Mesendoderm (in vitro differentiated cells): ENCODE results near the gene SLC40A1.

Experiments used
- DNase-seq: peaks from one replicate; pipeline ENCODE4 v3.0.0; 2013
- H2AK5ac ChIP-seq: 2 replicates; pipeline ENCODE4 v1.6.1; 2013; ENCODE audit warnings: low read length, inconsistent platforms
- H2BK120ac ChIP-seq: 2 replicates; pipeline ENCODE4 v1.6.1; 2013; ENCODE audit warnings: low read depth, mild to moderate bottlenecking, low read length, moderate library complexity, mixed read lengths
- H2BK15ac ChIP-seq: replicated peaks from 2 replicates; pipeline ENCODE4 v1.6.1; 2013; ENCODE audit warnings: low read depth, mild to moderate bottlenecking, moderate library complexity
- H2BK5ac ChIP-seq: 2 replicates; pipeline ENCODE4 v1.6.1; 2013; ENCODE audit warnings: low read length, inconsistent platforms
- H3K18ac ChIP-seq: 2 replicates; pipeline ENCODE4 v1.6.1; 2013; ENCODE audit warnings: mild to moderate bottlenecking, low read length, mixed read lengths
- H3K23ac ChIP-seq: one replicate; pipeline ENCODE4 v1.6.1; 2013; ENCODE audit warnings: low read length
- H3K27ac ChIP-seq: 2 replicates; pipeline ENCODE4 v1.5.1; 2013; ENCODE audit warnings: low read depth, mild to moderate bottlenecking, inconsistent platforms, low read length, moderate library complexity
- H3K27me3 ChIP-seq: 2 replicates; pipeline ENCODE4 v1.6.1; 2013; ENCODE audit warnings: low read length, control low read depth, mild to moderate bottlenecking, inconsistent platforms; ENCODE audit not compliant: insufficient read depth, poor library complexity
- H3K36me3 ChIP-seq: 2 replicates; pipeline ENCODE4 v1.6.1; 2013; ENCODE audit warnings: low read length, inconsistent platforms; ENCODE audit not compliant: control insufficient read depth, insufficient read depth
- H3K4ac ChIP-seq: one replicate; pipeline ENCODE4 v1.6.1; 2013; ENCODE audit warnings: low read depth, mild to moderate bottlenecking, low read length, moderate library complexity
- H3K4me1 ChIP-seq: 2 replicates; pipeline ENCODE4 v1.6.1; 2013; ENCODE audit warnings: low read depth, low read length, inconsistent platforms; ENCODE audit not compliant: control insufficient read depth
- H3K4me2 ChIP-seq: 2 replicates; pipeline ENCODE4 v1.6.1; 2013; ENCODE audit warnings: low read length
- H3K4me3 ChIP-seq: 2 replicates; pipeline ENCODE4 v1.5.1; 2013; ENCODE audit warnings: mild to moderate bottlenecking, low read length
- H3K56ac ChIP-seq: one replicate; pipeline ENCODE4 v1.6.1; 2013; ENCODE audit warnings: low read length
- H3K79me1 ChIP-seq: 2 replicates; pipeline ENCODE4 v1.6.1; 2013; ENCODE audit warnings: low read length, inconsistent platforms
- H3K79me2 ChIP-seq: 2 replicates; pipeline ENCODE4 v1.6.1; 2013; ENCODE audit warnings: mild to moderate bottlenecking, low read length; ENCODE audit not compliant: control insufficient read depth, insufficient read depth
- H3K9ac ChIP-seq: 2 replicates; pipeline ENCODE4 v1.6.1; 2013; ENCODE audit warnings: low read length, inconsistent platforms
- H4K5ac ChIP-seq: one replicate; pipeline ENCODE4 v1.6.1; 2013; ENCODE audit warnings: low read length
- H4K8ac ChIP-seq: one replicate; pipeline ENCODE4 v1.6.1; 2013; ENCODE audit warnings: low read depth, mild to moderate bottlenecking, control low read depth, low read length, moderate library complexity
- WGBS: extraction: QIAGEN DNeasy Blood & Tissue Kit; methylation state at CpG from one replicate; pipeline ENCODE4 v1.1.7; 2013; ENCODE audit warnings: low lambda C conversion rate, missing lambda C conversion rate; ENCODE audit not compliant: insufficient coverage; ENCODE audit errors: extremely low coverage; 5-methylcytosine and 5-hydroxymethylcytosine counted together

Gene SLC40A1

DNA sequence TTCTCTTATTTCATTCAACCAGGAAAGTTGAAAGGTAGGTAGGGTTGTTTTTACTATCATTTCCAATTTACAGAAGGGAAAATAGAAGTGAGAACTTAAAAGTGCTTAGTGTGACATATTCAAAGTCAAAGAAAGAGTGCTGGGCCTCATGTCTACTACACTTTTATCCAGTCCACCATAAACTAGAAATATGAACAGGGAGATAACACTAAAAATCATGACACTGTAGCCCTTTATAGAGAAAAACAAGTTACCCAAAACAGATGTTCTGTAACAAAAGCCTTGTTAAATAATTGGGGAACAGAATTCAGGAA is 20.4 kb downstream of the SLC40A1 start:
- Histone ChIP-seq H3K27ac (no peak overlapping the region), H4K5ac (no peak overlapping the region), H2BK120ac (no peak overlapping the region), H3K4me1 (no peaks in the 10 kb centered on the region), H3K9ac (no peak overlapping the region), H4K8ac (no peak overlapping the region), H3K4me3 (no peak overlapping the region), H3K27me3 (no peaks in the 10 kb centered on the region), H3K36me3 (no peaks in the 10 kb centered on the region), H3K56ac (no peak overlapping the region), H3K4ac (no peak overlapping the region), H3K23ac (no peak overlapping the region), H2AK5ac (no peak overlapping the region), H2BK5ac (no peak overlapping the region), H3K4me2 (no peak overlapping the region), H2BK15ac (no peak overlapping the region), H3K18ac (no peak overlapping the region), H3K79me2 (no peaks in the 10 kb centered on the region), H3K79me1 (no peaks in the 10 kb centered on the region)
- no peak for DNase-seq

DNA sequence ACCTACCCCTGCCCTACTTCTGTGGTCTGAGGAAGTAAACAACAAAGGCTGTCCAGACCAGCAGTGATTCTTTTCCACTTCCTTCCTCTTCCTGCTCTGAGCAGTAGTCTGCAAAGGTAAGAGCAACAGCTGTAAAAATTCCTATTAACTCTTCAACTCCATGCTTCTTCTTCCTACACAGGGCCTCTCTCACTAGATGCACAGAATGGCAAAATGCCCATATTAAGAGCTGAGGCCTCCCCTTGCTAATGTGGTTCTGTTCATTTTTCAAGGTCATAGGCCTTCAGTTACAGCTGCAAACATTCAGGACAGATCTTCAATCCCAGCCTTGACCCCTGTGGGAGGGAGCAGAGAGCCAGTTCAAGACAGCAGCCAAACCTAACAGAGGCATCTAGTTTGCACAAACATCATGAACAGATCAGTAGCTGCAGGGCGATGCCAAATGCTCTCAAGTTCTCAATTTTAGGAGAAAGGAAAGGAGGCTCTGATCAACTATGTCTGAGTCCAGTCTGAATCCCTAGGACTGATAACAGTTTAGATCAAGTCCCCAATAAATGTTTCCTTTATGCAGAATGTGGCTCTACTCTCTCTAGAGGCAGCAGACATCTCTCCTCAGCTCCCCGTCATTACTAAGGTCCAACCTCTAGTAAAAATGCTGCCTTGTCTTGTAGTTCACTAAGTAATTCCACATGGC is 20.9 kb downstream of the SLC40A1 start:
- Histone ChIP-seq H2BK120ac (no peak overlapping the region), H3K4me3 (no peak overlapping the region), H3K27ac (no peak overlapping the region)

DNA sequence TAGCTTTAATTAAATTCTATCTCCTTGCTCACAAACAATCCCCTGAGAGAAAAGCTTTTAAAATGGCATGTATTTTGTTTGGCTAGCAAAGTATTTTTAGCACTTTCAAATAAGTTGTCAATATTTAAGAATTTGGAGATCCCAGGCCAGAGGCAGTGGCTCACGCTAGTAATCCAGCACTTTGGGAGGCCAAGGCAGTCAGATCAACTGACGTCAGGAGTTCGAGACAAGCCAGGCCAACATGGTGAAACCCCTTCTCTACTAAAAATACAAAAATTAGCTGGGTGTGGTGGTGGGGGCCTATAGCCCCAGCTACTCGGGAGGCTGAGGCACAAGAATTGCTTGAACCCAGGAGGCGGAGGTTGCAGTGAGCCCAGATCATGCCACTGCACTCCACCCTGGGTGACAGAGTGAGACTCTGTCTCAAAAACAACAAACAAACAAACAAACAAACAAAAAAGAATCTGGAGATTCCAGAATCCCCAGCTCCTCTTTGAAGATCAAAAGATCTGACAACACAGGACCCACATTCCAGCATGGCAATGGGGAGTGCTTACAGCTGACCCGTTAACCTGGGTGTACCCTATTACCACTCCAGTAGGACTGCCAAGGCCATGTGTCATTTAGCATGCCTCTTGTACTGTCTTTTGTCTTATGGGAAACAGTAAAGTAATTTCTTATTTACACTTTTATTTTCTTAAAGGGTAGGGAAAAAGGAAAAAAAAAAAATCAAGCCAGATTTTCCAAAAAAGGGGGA is 21.9 kb downstream of the SLC40A1 start:
- Histone ChIP-seq H3K4me3 (no peak overlapping the region), H3K79me2 (no peaks in the 10 kb centered on the region), H3K27ac (no peak overlapping the region), H3K4ac (no peak overlapping the region), H3K18ac (no peak overlapping the region), H3K23ac (no peak overlapping the region), H3K79me1 (no peaks in the 10 kb centered on the region), H2BK5ac (no peak overlapping the region), H3K27me3 (no peaks in the 10 kb centered on the region), H3K36me3 (no peaks in the 10 kb centered on the region), H4K8ac (no peak overlapping the region), H3K4me2 (no peak overlapping the region), H2AK5ac (no peak overlapping the region), H4K5ac (no peak overlapping the region), H2BK15ac (no peak overlapping the region), H3K4me1 (no peaks in the 10 kb centered on the region), H3K56ac (no peak overlapping the region), H3K9ac (no peak overlapping the region), H2BK120ac (no peak overlapping the region)
- no peak for DNase-seq
- no CpG with 5 or more reads among the region's 6 CpGs for WGBS

More for the DNA sequence above, 20.9 kb downstream of the SLC40A1 start:
- H2BK5ac ChIP-seq: no peak overlapping the region
- H4K8ac ChIP-seq: no peak overlapping the region
- H3K4ac ChIP-seq: no peak overlapping the region
- no peaks in the 10 kb centered on the region for H3K4me1 ChIP-seq
- H3K36me3 ChIP-seq: no peaks in the 10 kb centered on the region
- WGBS: no CpG with 5 or more reads among the region's 2 CpGs
- H3K4me2 ChIP-seq: no peak overlapping the region
- no peak overlapping the region for H3K9ac ChIP-seq
- no peak overlapping the region for H3K23ac ChIP-seq
- H3K27me3 ChIP-seq: no peaks in the 10 kb centered on the region
- no peak overlapping the region for H3K18ac ChIP-seq
- no peak overlapping the region for H2BK15ac ChIP-seq
- H4K5ac ChIP-seq: no peak overlapping the region
- H3K79me1 ChIP-seq: no peaks in the 10 kb centered on the region
- no peaks in the 10 kb centered on the region for H3K79me2 ChIP-seq
- no peak overlapping the region for H2AK5ac ChIP-seq
- H3K56ac ChIP-seq: no peak overlapping the region
- DNase-seq: no peak

DNA sequence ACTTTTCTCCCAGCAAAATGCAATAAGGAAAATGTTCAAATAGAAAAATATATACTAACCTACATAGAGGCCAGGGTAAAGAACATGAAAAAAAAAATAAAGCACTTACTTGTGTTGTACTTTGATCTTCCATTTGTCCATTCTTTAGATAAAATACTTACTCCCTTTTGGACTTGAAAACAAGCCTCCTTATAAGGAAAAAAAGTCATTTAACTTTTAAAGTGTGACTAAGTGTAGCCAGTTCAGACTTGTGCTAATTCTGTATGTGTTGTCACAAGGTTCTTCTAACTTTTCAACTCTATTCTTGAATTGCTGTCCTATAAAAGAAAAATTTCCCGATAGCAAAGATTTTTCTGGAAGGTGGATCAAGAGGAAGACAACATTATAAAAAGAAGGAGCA is 23.2 kb downstream of the SLC40A1 start:
- Histone ChIP-seq H3K27ac (no peak overlapping the region), H2AK5ac (no peak overlapping the region), H3K4me2 (no peak overlapping the region), H2BK5ac (no peak overlapping the region), H4K8ac (no peak overlapping the region), H3K4ac (no peak overlapping the region), H3K23ac (no peak overlapping the region), H3K36me3 (no peaks in the 10 kb centered on the region), H2BK120ac (no peak overlapping the region), H3K56ac (no peak overlapping the region), H3K4me3 (no peak overlapping the region), H3K27me3 (no peaks in the 10 kb centered on the region), H2BK15ac (no peak overlapping the region), H3K18ac (no peak overlapping the region), H3K79me1 (no peaks in the 10 kb centered on the region), H3K4me1 (no peaks in the 10 kb centered on the region), H3K9ac (no peak overlapping the region), H3K79me2 (no peaks in the 10 kb centered on the region), H4K5ac (no peak overlapping the region)
- WGBS: no CpG with 5 or more reads among the region's 1 CpG
- DNase-seq: no peak

DNA sequence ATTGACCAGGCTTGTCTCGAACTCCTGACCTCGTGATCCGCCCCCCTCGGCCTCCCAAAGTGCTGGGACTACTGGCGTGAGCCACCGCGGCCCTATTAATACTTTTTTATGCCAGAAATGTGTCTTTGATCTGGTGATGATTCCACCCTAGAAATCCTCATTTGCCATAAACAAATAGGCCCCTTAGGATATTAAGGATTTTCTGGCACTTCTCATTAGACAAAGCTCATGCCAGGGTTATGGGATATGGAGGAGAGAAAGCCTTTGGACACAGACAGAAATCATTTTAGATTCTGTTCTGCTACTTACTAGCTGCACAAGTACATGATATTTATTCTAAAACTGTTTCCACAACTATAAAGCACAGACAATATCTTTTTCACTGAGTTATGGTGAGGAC is 24.1 kb downstream of the SLC40A1 start:
- H3K23ac ChIP-seq: no peak overlapping the region
- no peaks in the 10 kb centered on the region for H3K4me1 ChIP-seq
- no peak overlapping the region for H2BK5ac ChIP-seq
- no peaks in the 10 kb centered on the region for H3K79me1 ChIP-seq
- no peak overlapping the region for H3K18ac ChIP-seq
- DNase-seq: no peak
- no peak overlapping the region for H3K4me2 ChIP-seq
- no peaks in the 10 kb centered on the region for H3K79me2 ChIP-seq
- no peak overlapping the region for H2BK15ac ChIP-seq
- no peaks in the 10 kb centered on the region for H3K36me3 ChIP-seq
- no CpG with 5 or more reads among the region's 7 CpGs for WGBS
- no peak overlapping the region for H3K4ac ChIP-seq
- no peak overlapping the region for H4K8ac ChIP-seq
- H3K9ac ChIP-seq: no peak overlapping the region
- no peak overlapping the region for H3K4me3 ChIP-seq
- no peak overlapping the region for H2AK5ac ChIP-seq
- H2BK120ac ChIP-seq: no peak overlapping the region
- H3K27me3 ChIP-seq: no peaks in the 10 kb centered on the region
- no peak overlapping the region for H3K27ac ChIP-seq
- H4K5ac ChIP-seq: no peak overlapping the region
- H3K56ac ChIP-seq: no peak overlapping the region

DNA sequence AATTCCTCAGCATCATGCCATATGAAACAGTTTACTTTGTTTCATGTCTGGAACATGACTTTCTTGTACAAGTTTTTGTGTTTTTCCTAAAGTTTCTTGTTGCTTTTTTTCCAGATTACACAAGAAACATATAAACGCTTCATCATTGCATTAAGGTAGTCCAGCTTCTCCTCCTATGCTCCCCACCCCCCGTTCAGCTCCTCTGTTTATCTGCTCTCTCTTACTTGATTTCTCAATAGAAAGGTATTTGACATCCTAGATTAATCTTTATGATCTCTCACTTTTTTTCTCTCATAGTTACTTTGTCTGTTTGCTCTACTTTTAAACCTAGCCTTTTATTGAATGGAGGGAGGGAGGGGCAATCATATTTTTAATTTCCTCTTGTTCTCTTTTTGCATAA is 25.4 kb downstream of the SLC40A1 start:
- no CpG with 5 or more reads among the region's 2 CpGs for WGBS
- Histone ChIP-seq H3K4me1 (no peaks in the 10 kb centered on the region), H4K5ac (no peak overlapping the region)

More for the DNA sequence above, 25.4 kb downstream of the SLC40A1 start:
- no peak overlapping the region for H3K4ac ChIP-seq
- H2AK5ac ChIP-seq: no peak overlapping the region
- DNase-seq: no peak
- no peak overlapping the region for H2BK5ac ChIP-seq
- no peak overlapping the region for H2BK120ac ChIP-seq
- H3K79me2 ChIP-seq: no peaks in the 10 kb centered on the region
- H3K79me1 ChIP-seq: no peaks in the 10 kb centered on the region
- no peak overlapping the region for H4K8ac ChIP-seq
- H3K9ac ChIP-seq: no peak overlapping the region
- H3K56ac ChIP-seq: no peak overlapping the region
- H3K27ac ChIP-seq: no peak overlapping the region
- H3K27me3 ChIP-seq: no peaks in the 10 kb centered on the region
- H3K36me3 ChIP-seq: no peaks in the 10 kb centered on the region
- no peak overlapping the region for H3K4me3 ChIP-seq
- no peak overlapping the region for H2BK15ac ChIP-seq
- H3K23ac ChIP-seq: no peak overlapping the region
- H3K18ac ChIP-seq: no peak overlapping the region
- H3K4me2 ChIP-seq: no peak overlapping the region
